NCI-H2171 (cell line): ENCODE data around the gene TRPC3.
A peak's percentile ranks its signal among the peaks of the same experiment; 100 is the strongest.
"Not testable (repeated sequence)": the region's sequence is repeated elsewhere in the genome, so short reads cannot be mapped to it uniquely, and the experiment has no call there.

Source experiments
- DNase-seq: peaks from one replicate; lab custom pipeline; 2025; lab: John Stamatoyannopoulos, UW

TRPC3 gene

DNA sequence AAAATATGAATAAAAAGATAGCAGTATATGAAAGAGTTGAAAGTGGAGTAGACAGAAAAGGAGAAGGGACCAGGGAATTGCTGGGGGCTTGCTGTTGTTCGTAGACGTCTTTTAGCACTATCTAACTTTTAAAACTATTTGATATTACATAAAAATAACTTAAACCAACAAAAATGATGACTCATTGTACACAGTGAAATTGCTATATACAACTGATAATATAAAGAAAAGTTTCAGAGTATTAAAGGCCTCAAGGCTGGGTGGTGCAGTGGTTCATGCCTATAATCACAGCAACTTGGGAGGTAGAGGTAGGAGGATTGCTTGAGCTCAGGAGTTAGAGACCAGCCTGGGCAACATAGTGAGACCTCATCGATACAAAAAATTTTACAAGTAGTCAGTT is 5.2 kb downstream of the TRPC3 start:
- no peak for DNase-seq

DNA sequence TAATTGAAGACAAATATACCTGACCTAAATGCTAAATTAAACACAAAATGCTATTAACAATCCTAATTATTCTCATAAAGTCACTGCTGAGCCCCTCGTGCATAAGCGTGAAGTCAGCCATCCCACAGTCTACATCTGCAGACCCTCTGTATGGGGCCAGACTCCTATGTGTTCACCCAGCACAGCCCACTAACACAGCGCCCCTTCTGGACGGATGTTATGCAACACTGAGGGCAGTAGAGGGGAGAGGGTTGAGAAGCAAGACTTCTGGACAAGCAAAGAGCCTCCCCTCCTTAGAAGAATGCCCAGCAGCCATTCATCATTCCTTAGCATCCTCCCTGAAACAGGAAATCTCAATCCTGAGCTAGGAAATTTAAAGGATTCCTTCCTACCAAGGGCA is 7.9 kb downstream of the TRPC3 start:
- no peak for DNase-seq

DNA sequence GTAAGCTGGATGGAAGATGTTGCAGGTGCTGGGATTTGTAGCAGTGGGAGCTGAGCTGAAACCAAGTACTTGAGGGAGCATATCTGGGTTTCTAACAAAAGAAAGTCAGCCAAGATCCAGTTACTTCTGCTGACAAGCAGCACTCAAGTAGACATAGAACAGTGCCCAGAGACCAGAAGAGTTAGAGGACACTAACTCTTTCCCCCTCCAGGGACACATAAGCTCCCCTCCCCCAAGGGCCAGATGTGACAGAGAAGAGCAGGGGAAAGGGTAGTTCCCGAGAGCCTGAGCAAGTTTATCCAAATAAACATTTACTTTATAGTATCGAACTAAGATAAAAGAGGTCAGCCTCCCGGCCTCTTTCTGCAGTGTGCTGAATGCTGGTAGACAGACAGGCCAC is 12.2 kb downstream of the TRPC3 start:
- DNase-seq, result no peak

DNA sequence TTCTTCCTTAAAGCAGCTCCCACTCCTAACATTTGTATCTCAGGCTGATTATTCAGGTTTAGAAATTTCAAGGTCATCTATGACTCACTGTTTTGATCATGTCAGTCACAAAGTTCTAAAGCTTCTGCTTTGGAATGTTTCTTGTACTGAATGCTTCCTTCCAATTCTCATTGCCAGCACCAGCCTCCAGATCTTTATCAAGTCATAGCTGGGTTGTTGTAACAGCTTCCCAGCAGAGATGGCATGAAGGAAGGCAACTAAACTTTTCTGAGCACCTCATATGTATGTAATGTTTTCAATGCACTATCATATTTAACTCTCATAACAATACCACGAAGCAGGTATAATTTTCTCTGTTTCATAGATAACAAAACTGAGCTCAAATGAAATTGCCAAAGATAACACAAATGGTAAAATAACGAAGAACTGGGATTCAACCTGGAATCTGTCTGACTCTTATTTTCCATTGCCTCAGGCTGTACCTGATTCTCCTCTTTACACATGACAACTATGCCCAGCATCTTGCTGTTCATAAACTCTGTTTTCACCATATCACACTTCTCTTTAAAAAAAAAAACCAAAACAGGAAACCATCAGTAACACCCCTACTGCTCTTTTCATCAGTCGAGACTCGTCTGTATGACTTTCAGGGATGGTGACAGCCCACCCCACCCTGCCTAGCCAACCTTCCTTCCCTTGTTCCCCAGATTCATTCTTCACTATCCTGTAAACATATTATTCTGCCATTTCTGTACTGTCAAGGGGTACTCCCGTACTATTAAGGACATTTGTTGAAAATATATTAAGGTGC is 13.4 kb downstream of the TRPC3 start:
- no peak for DNase-seq

DNA sequence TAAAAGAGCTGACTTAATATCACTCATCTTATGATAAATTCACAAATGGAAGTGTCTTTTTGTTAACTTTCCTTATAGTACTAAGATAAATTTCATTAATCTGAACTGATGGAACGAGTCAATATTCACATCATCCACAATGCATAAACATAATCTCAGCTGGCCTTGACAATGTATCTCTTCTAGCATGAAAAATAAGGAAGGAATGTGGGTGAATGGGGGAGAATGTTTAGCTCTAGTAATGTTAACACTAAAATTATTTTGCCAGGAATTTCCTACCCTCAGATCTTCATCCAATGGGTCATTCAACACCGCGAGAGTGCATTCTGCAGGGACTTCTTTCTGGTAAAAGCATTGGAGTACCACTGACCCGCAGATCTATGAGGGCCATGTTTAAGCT is 15.8 kb downstream of the TRPC3 start:
- DNase-seq, result no peak

DNA sequence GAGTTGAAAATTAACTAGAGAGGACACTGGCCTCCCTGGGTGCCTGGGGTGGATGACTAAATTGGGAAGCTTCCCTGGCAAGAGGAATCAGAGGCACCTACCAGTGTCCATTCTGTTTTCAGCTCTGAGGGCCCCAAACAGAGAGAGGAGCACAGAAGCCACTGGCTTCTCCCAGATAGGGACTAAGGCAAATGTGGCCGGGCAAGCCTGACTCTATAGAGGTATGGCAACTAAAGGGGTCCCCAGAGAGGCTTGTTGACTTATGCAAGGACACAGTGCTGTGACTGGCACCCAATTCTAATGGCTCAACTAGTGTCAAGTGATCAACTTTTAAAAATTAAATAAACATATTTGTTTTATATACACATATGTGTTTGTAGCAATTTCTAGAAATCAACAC is 17.2 kb downstream of the TRPC3 start:
- no peak for DNase-seq

DNA sequence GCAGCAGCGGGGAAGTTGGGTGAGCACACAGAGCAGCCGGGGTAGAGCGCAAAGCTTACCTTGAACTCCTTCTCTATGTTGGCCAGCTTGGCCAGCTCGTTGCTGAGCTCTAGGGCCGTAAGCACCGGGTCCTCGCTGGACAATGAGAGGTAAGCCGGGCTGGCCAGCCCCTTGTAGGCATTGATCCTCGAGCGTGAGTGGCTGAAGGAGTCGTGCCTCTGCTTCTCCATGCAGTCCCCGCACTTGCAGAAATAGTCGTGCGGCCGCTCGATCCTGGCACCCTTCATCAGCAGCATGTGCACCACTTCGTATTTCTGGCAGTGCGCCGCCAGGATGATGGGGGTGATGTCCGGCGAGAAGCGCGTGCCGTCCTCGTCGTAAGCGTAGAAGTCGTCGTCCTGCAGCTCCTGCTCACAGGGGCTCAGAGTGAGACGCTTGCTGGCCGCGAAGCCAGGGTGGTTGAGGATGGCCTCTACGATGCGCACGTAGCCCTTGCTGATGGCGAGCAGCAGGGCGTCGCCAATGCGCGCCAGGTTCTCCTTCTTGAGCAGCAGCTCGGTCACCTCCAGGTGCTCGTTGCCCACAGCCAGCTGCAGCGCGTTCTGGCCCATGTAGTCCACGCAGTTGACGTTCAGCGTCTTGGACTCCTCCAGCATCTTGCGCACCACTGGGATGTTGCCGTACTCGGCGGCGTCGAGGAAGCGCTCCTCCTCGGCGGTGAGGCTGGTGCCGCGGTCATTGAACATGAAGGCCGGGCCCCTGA is 19.5 kb downstream of the TRPC3 start:
- no peak for DNase-seq

DNA sequence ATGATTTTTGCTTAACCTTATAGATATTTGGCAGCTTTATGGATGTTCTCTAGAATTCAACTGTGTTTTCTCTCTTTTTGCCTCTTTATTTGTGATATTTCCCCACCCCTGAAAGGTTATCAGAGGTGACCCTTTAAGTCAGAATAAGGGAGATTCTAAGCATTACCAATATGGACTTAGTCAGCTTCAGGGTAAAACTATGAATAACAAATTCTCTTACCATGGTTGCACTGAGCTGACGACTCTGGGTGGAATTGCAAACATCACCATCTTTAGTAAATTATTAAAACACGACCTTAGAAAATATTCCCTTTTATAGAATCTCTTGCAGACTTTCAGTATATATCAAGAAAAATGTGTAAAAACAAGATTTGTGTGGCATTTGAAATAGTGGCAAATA is 21.6 kb downstream of the TRPC3 start:
- no peak for DNase-seq

DNA sequence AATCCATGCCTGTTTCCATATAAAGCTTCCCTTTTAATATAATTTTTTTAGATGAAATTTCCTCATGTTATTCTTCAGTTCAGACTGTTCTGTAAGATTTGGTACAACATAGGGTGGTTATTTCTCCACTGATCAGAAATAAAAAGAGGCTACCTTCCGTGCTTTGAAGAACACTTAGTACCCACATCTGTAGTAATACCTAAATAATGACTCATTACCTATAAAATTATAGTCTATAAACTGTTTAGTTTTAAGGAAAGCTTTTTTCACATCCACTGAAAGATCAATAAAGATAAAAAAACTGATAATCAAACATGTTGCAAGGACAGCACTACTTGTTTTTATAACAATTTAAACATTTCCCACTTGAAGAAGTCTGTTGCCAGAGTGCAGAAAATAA is 23.9 kb downstream of the TRPC3 start:
- DNase-seq, result no peak

DNA sequence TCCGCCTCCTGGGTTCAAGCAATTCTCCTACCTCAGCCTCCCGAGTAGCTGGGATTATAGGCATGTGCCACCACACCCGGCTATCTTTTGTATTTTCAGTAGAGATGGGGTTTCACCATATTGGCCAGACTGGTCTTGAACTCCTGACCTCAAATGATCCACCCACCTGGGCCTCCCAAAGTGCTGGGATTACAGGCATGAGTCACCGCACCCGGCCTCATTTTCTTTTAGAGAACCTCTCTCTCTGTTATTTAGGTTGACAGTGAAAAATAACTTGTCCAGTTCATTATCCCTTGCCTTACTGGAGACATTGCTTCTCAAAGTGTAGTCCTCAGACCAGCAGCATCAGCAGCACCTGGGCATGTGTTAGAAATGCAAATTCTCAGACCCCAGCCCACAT is 25.4 kb downstream of the TRPC3 start:
- DNase-seq, result not testable (repeated sequence)

DNA sequence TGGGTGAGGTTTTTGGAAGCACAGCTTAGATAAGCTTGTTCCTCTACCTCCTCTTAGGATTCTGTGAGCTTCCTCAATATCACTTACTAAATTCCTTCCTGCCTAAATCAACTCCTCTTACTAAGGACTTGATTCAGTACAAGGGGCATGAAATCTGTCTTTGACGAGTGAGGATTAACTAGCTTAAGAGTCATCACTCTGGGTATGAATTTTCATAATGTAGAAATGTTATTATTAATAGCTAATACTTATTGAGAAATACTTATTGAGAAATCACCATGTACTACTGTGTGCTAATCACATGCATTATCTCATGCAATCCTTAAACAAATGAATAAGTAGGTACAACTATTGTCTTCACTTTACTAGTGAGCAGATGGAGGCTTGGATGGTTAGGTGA is 28.6 kb downstream of the TRPC3 start:
- DNase-seq, result no peak

DNA sequence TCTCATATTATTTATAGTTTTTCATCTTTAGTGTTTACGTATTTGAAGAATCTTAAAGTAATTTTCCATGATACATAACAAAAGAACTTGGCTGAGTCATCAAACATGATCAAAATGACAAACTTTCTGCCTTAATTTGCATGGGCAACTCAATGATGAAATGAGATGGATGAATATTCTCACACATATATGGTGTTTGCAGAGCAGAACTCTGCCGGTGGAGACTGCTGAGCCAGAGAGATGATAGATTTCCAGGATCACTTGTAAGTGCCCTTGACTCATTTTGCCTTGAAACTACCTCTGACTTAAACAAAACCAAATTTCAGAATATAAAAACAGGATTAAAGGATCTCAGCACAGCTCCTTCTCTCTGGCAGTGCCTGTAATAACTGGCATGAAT is 38.2 kb downstream of the TRPC3 start:
- no peak for DNase-seq

DNA sequence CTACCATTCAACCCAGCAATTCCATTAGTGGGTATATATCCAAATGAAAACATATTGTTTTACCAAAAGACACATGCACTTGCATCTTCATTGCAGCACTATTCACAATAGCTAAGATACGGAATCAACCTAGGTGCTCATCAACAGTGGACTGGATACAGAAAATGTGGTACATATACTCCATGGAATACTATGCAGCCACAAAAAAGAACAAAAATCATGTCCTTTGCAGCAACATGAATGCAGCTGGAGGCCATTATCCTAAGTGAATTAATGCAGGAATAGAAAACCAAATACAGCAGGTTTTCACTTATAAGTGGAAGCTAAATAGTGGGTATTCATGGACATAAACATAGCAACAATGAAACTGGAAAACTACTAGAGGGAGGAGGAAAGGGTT is 43.5 kb downstream of the TRPC3 start:
- DNase-seq, result no peak

DNA sequence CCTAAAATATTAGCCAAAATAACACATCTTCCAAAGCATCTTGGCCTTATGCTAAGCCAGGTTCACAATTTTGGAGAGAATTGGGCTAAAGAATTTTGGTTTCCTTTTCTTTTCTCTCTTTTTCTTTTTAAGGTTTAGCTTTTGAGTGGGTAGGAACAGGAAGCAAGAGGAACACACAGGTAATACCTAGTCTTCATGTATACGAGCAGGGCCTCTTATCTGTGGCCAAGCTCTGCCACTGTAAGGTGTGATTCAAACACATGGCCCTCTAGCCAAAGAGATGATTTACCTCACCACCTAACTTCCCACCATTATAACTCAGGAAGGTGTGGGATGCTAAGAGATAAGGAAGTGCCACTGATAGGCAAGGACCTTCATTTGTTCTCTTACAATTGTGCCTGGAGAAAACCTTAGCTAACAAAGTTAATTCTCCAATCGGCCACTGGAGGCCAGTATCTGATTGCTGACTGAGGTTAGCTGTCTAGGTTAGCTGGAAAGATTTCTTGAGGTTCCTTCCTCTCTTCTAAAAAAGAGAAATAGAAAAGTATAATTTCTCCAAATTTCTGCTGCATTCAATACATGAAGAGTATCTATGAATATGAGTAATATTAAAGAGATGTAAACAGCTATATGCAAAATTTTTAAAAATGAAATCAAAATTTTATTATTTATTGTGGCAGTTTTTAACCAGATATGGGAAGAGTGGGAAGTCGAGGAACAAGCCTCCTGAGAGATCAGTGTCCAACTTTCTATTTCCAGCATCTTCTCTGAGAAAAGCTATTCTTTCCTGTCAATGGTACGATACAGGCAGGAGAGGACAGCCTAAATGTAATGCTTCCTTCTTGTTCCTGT is 51.5 kb downstream of the TRPC3 start:
- DNase-seq, result peak; percentile 0

DNA sequence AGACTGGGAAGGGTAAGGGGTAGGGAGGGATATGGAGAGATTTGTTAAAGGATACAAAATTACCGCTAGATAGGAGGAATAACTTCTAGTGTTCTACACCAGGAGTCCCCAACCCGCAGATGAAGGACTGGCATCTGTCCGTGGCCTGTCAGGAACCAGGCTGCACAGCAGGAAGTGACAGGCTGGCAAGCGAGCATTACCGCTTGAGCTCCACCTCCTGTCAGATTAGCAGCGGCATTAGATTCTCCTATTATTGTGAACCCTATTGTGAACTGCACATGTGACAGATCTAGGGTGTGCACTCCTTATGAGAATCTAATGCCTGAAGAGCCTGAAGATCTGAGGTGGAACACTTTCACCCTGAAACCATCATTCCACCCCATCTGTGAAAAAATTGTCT is 53.7 kb downstream of the TRPC3 start:
- DNase-seq, result no peak

DNA sequence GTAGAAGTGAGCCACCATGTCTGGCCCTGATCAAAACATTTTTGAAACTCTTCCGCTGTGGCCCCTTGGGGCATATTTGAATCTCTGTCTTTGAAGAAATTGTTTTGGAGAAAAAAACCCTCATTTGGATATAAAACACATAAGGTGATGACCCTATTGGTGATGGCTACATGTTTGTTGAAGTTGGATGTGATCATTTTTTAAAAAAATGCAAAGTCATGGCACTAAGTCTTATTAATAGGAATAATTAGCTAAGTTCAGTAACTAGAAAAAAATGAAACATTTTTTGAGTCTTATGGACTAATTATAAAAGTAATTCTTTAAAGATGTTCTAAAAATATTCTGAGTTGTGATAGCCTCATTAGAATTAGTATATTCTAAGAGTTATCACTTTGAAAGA is 63.7 kb downstream of the TRPC3 start:
- no peak for DNase-seq

DNA sequence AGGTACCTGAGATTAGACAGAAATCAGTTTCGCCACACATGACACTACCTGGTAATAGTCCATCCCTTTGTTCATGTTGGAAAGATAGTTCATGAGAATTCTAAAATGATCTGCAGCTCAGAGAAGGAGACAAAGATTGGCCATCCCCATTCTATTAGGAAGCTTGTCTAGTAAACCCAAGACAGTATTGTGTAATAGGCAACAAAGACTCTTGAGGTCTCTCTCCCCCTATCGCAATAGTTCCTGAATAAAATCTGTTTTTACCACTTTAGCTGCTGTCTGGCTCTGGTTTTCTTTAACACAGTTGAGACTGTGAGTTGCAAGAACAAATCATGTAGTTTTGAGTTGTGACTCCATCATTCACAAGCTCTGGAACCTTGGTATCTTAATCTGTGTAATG is 66.7 kb downstream of the TRPC3 start:
- no peak for DNase-seq

DNA sequence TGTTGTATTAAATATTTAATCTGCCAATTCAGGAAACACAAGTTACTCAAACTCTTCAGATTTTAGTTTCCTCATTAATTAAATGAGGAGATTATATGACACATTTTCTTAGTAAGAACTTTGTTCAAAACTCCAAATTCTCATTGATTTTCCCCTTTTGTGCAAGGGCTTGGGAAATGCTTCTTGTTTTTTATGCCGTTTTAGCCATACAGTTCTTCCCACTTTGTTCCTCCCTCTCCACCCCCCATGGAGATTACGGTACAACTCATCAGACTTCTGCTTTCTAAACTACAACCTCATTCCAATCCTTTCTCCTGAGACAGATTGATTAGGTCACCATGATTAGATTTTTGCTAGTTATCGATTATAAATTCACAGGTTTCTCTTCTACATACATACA is 70.7 kb downstream of the TRPC3 start:
- DNase-seq, result no peak

DNA sequence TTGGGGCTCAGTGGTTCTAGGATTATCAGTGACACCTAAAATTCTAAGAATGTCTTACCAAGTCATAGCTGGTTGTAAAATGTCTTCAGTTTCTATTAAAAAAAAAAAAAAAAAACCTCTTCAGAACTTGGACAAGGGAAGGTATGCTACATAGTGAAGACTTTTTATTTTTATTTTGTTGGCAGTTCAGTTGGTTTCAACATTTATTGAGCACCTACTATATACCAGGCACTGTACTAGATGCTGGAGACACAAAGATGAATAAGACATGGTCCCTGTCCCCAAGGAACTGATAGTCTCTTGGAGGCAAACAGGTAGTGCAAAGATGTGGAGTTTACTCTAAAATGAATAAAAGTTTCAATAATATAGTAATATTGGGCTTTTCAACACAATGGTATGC is 72.7 kb downstream of the TRPC3 start:
- DNase-seq, result no peak

DNA sequence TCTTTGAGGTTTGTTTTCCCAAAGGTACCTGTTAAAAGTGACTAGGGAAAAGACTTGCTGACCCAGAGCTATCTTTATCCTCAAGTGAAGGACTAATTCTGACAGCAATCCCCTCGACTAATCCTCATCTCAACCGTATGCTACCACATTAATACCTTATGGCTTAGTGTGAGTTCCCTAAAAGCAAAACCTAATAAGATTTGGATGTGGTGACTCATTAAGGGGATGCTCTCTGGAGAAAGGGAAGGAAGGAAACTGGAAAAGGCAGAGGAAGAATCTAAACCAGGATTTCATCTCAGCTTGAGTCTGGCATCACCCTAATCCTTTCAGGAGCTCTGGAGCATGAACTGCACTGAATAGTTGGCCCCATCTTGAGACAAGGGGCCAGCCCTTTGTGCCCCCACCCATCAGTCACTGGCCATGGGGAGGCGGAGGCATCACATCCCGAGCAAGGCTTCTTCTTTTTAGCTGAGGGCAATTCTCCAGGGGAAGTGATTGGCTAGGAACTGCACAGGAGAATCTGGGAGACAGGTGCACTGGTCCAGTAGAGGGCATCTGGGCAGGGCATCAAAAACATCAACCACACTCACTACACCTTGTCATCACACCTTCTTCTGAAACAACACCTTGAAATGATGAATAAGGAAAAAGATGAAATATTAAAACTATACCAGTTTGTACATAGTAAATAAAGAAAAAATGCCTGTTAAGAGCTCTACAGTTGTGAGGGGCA is 74.7 kb downstream of the TRPC3 start:
- no peak for DNase-seq

DNA sequence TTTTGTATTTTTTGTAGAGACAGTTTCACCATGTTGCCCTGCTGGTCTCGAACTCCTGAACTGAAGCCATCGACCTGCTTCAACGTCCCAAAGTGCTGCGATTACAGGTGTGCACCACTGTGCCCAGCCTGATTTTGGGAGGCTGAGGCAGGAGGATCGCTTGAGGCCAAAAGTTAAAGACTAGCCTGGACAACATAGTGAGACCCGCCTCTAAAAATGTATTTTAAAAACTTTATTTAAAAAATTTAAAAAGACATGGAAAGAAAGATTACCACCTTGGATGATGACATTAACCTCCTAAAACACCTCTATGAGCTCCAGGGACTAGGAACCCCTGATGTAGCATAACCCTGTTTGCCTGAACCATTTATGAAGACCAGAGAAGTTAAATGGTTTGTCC is 75.8 kb downstream of the TRPC3 start:
- DNase-seq, result no peak

DNA sequence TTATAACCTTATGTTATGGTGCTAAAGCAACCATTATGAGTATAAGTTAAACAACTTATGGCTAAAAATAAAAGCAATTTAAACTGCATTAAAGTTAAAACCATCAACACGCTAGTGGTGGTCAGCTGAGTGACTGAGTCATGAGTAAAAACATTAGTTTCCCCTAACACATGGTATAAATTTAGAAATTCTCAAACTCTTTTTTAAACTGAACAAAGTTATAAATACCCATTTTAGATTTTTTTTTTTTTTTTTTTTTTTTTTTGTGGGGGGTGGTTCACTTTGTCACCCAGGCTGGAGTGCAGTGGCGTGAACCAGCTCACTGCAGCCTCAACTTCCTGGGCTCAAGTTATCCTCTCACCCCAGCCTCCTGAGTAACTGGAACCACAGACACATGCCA is 76.2 kb downstream of the TRPC3 start:
- no peak for DNase-seq
